Measurements from ENCODE around the gene KRT79.
"Not testable (repeated sequence)": the region's sequence is repeated elsewhere in the genome, so short reads cannot be mapped to it uniquely, and the experiment has no call there.

The KRT79 gene

GRCh38 chr12:52806821-52807543, 27.1 kb downstream of the KRT79 start:
- DNase-seq (ENCODE audit: low read depth in 3 of 3), result no peak

GRCh38 chr12:52806169-52806811, 27.8 kb downstream of the KRT79 start:
- DNase-seq (ENCODE audit: low read depth in 3 of 3), result no peak

- DNase-seq (ENCODE audit: low read depth in 3 of 3), result no peak
Measured at GRCh38 chr12:52805739-52806138, 28.4 kb downstream of the KRT79 start.

GRCh38 chr12:52805000-52805399, 29.1 kb downstream of the KRT79 start:
- no peak for DNase-seq (ENCODE audit: low read depth in 3 of 3)

- no peak for DNase-seq (ENCODE audit: low read depth in 3 of 3)
Measured at GRCh38 chr12:52802442-52802841, 31.7 kb downstream of the KRT79 start.

- no peak for DNase-seq (ENCODE audit: low read depth in 3 of 3)
Measured at GRCh38 chr12:52801773-52802172, 32.3 kb downstream of the KRT79 start.

GRCh38 chr12:52800259-52800917, 33.7 kb downstream of the KRT79 start:
- no peak for DNase-seq (ENCODE audit: low read depth in 3 of 3)

GRCh38 chr12:52799505-52800211, 34.5 kb downstream of the KRT79 start:
- DNase-seq (ENCODE audit: low read depth in 3 of 3), result no peak

- no peak for DNase-seq (ENCODE audit: low read depth in 3 of 3)
Measured at GRCh38 chr12:52798671-52799504, 35.2 kb downstream of the KRT79 start.

GRCh38 chr12:52798003-52798670, 36.0 kb downstream of the KRT79 start:
- DNase-seq (ENCODE audit: low read depth in 3 of 3), result no peak

GRCh38 chr12:52797529-52797894, 36.6 kb downstream of the KRT79 start:
- DNase-seq (ENCODE audit: low read depth in 3 of 3), result no peak

GRCh38 chr12:52796839-52797528, 37.1 kb downstream of the KRT79 start:
- DNase-seq (ENCODE audit: low read depth in 3 of 3), result no peak

- no peak for DNase-seq (ENCODE audit: low read depth in 3 of 3)
Measured at GRCh38 chr12:52796429-52796794, 37.7 kb downstream of the KRT79 start.

GRCh38 chr12:52795694-52796428, 38.2 kb downstream of the KRT79 start, which contains the start of gene KRT3:
Gene KRT3, minus strand, starts transcription at chr12:52796117. Its CDS starts 75 bp downstream, at chr12:52796042.
- DNase-seq (ENCODE audit: low read depth in 3 of 3), result no peak

GRCh38 chr12:52795332-52795674, 38.8 kb downstream of the KRT79 start:
- DNase-seq (ENCODE audit: low read depth in 3 of 3), result not testable (repeated sequence)

GRCh38 chr12:52794479-52795331, 39.4 kb downstream of the KRT79 start:
- DNase-seq (ENCODE audit: low read depth in 3 of 3), result no peak

GRCh38 chr12:52792185-52793029, 41.7 kb downstream of the KRT79 start:
- no peak for DNase-seq (ENCODE audit: low read depth in 3 of 3)
